IPS-18c (cell line): ENCODE data around the gene SCD5.

Experiments used
- H3K4me3 ChIP-seq: 2 replicates; pipeline ENCODE4 v1.7.0; 2013; ENCODE audit warnings: low read depth, mild to moderate bottlenecking, low read length, moderate library complexity; ENCODE audit not compliant: insufficient read depth
- H3K9me3 ChIP-seq: one replicate; pipeline ENCODE4 v1.6.1; 2013; ENCODE audit warnings: mild to moderate bottlenecking, low read length, moderate library complexity; ENCODE audit not compliant: control insufficient read depth, insufficient read depth

Gene SCD5

DNA sequence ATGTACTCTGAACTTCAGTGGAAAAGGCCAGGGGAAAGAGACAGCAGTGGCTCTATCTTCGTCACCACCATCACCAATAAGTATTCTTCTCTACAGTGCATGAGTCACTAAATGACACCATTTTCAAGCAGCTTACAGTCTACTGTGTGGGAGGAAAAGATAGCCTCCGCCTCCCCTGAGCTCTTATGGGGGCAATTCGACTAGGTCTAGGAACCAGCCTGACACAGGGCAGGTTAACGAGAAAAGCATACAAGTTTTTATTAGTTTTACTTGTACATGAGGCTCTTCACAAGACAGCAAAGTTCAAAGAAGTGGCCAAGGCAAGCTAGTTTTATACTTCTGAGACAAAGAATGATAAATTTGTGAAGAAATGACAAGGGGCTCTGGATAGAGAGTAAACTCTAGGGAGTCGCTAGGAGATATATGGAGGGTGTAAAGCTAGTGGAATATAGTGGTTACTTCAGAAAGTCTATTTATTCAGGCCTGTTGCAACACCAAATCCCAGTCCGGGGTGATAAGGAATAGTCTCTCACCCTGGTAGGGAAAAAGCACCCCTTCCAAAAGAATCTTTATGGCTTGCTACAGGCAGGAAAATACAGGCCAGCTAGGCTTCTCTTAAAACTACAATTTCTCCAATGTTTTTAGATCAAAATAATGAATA, 49.7 kb downstream of the SCD5 start:
- no peaks in the 10 kb centered on the region for H3K9me3 ChIP-seq

DNA sequence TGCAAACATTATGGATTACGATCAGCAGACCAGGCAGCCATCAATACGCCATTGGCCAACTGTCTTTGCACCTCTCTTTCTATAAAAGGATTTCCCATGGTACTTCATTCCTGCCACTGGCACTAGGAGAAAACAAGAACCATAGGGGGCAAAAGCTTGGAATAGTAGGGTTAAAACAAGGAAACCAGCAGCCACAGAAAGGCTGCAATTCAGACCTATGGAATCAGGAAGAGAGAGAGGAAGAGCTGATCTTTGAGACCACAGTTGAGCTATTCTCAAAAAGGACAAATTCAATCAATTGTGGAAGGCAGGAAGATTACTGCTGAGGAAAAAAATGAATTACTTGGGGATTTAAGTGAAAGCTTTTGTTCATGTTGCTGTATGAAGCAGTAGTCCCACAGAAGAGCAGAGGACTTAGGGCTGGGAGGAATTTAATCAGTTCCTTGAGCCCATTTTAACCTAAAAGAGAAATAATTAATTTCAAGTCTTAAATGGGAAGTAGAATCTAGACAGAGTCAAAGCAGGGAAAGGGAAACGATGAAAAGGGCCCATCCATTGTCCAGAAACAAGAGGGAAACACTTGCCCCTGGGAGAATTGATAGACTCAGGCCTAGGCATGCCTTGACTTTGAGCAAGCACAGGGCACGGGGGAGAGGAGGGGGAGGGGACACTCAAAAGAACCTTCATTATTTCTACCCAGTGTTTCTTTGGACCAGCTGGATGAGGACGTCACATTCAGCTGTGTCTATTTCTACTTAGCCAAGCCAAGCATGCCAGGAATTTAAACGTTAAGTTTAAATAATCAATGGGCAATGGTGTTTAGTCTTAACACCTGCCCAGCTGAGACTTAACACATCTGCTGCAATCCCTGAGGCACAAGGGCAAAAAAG, 50.7 kb downstream of the SCD5 start:
- Histone ChIP-seq H3K9me3 (no peaks in the 10 kb centered on the region), H3K4me3 (no peak overlapping the region)

More for the DNA sequence above, 49.7 kb downstream of the SCD5 start:
- no peak overlapping the region for H3K4me3 ChIP-seq

- H3K9me3 ChIP-seq = no peaks in the 10 kb centered on the region
- H3K4me3 ChIP-seq = no peak overlapping the region
Measured at GRCh38 chr4:82746705-82747574, 51.7 kb downstream of the SCD5 start.

DNA sequence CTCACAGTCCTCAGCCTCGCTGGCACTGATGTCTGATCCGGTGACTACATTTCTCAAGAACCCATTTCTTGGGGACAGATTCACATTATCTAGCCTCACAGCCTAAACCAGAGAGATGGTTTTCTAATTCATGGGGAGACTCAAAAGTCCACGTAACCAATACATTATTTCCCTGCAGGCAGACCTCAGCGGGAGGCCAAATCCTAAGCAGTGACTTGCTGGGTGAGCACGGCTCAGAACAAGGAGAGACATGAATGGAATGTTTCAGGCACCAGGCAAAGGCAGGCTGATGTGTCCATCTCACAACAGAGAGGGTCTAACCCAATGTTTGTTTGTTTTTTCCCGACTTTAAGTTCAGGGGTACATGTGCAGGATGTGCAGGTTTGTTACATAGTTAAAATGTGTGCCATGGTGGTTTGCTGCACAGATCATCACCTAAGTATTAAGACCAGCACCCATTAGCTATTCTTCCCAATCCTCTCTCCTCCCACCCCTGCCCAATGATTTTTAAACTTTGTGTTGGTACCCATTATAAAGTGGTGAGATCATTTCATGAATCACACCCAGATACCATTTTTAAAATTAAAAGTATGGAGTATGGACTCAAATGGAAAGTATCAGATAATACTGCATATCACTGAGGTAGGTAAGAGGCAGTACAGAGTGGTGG, 53.3 kb downstream of the SCD5 start:
- Histone ChIP-seq H3K4me3 (no peak overlapping the region), H3K9me3 (no peaks in the 10 kb centered on the region)

DNA sequence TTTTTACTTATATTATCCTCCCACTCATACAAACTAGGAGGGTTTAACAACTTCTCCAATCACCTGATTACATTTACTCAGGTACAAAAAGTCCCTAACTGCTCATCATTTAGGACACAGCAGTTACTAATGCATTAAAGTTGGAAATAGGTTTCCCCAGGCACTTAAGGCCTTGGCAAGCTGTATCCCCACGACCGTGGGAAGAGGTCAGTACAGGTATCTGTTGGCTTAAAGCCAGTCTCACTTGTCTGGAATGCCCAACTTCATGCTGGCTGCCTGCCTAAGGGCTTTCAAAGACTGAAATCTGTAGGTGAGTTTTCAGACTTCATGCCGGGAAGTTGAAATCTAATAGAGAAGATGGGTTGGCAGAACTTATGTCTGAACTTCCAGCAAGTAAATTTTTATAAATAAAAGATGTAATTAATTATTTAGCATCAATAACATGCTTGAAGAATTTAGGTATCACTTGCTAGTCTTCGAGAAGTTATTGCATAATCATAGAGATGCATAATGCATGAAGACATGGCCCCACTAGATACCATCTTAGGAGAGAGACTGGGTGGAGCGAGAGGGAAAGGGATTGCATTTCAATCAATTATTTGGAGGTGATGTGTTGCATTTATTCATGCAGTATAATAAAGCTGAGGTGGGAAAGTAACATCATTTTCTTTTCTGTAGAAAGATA, 54.2 kb downstream of the SCD5 start:
- Histone ChIP-seq H3K9me3 (no peaks in the 10 kb centered on the region), H3K4me3 (no peak overlapping the region)

DNA sequence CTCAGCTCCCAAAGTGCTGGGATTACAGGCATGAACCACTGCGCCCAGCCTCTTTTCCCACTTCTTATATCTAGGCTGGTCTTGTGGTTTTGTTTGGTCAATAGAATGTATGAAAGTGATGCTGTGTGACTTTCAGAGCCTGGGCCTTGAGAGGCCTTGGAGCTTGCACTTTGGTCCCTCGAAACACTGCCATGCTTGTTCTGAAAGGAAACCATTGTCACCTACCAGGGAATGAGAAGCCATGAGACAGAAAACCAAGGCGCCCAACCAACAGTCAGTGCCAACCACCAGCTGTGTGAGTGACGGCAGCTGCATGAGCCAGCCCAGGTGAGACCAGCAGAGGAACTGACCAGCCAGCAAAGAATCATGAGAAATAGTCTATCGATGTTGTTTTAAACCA, 57.4 kb downstream of the SCD5 start:
- Histone ChIP-seq H3K9me3 (no peaks in the 10 kb centered on the region), H3K4me3 (no peak overlapping the region)

DNA sequence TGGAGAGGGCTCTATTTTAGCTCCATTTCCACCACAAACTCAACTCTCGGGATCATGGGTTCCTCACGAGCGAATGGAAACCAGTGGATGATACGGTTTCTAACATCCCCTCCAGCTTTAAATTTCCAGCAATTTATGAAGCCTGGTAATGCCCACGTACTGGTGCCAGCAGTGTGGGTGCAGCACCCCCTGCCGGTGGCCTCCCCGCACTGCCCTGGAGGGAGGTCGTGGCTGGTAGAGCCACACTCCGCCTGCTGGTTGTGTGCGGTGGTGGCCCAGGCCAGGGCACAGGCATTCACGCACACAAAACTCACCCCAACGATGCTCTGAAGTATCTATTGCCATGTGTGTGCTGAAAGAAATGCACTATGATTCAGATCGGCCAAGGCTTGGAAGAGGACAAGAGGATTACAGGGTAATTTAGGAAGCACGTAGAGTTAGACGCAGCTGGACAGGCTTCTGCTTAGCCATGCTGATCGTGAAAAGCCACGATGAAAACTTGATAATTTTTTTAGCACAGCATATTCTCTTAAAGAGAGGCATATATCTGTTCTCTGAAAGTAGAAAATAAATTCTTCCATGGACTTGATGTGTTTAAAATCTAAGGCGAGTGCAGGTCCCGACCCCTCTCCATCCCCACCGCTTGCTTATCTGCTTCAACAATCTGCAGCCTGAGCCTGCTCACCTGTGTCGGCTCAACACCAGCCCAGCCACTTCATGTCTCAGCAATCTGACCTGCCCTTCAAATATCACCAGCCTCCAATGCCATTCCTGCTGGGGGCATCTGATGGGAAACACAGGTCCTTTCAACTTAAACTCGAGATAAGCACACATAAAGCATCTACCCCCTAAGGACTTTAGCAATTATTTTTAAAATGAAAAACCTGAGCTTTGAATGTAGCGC, 59.1 kb downstream of the SCD5 start:
- Histone ChIP-seq H3K9me3 (no peaks in the 10 kb centered on the region), H3K4me3 (no peak overlapping the region)

DNA sequence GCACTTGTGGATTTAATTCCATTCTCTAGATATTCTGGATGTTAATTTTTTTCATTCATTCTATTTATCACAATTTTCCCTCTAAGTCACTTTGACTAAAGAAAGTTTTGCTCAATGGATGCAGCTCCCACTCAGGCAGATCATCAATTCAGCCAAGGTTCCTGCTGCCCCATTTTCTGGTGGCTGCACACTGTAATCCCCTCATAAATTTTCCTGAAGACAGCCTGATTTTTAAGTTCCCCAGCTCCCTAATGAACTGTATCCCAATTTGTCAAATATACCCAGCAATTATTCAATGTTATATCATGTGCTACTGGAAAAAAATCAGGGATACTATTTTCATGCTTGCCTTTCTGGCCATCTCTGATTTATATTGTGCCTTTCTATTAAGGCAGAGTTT, 61.2 kb downstream of the SCD5 start:
- Histone ChIP-seq H3K4me3 (no peak overlapping the region), H3K9me3 (no peaks in the 10 kb centered on the region)

DNA sequence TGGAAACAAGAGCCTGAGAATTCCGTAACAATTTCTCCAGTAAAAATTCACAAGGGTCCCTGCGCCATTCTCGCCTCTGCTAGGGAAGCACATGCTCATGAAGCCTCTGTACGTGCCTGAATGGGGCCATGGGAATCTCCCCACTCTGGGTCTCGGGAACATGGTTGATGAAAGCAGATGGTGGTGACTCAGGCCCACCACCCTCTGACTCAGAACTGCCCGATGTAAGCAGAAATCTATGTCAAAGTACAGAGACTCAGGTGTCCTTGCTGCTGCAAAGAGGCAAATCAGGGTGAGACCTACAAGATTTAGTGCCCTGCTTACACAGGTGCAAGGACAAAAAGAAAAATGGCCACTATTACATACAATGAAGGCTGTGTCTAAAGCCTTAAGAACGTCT, 65.0 kb downstream of the SCD5 start:
- H3K9me3 ChIP-seq = no peaks in the 10 kb centered on the region
- H3K4me3 ChIP-seq = no peak overlapping the region

GRCh38 chr4:82728301-82728700, 70.3 kb downstream of the SCD5 start:
- Histone ChIP-seq H3K9me3 (no peaks in the 10 kb centered on the region), H3K4me3 (no peak overlapping the region)

DNA sequence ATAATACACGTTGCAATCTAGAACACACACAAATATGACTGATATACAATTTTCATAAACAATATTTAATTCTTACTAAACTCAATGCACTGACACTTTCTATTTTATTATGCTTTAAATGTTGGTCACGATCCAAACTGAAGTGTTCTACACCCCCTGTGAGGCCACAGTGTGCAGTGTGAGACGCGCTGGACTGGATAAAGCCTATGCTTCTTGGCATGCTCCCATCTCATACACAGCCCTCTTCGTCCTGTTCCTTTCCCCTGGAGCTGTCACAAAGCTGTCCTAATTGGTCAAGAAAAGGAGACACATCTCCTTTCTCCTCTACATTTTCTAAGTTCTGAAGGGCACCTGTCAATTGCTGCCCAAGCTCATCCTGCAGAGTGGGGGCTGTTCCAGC, 72.0 kb downstream of the SCD5 start:
- no peaks in the 10 kb centered on the region for H3K9me3 ChIP-seq
- H3K4me3 ChIP-seq = no peak overlapping the region

DNA sequence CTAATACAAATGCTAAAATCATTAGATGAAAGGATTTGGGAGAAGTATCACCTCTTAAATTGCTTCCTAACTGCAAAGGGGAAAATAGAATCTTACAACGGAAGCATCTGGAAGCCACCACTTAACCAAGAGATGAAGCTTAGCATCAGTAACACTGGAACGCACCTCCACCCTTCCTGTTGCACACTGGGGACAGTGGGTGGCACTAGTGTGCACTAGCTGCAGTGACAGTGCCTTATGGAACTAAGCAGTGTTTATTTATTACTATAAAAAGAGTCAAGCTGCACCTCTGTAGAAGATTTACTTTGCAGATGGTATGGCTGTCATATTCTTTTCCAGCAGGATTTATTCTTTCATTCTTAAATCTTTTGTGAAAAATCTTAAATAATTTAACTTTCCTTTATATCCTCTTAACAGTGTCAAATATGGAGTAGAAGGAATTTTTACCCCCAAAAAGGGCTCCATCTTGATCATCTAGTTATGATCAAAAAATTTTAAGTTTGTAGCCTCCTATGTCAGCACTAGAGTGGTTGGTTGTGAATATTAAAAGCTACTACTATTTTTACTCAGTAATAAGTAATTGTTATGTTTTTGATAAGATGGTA, 76.7 kb downstream of the SCD5 start:
- no peaks in the 10 kb centered on the region for H3K9me3 ChIP-seq
- no peak overlapping the region for H3K4me3 ChIP-seq

DNA sequence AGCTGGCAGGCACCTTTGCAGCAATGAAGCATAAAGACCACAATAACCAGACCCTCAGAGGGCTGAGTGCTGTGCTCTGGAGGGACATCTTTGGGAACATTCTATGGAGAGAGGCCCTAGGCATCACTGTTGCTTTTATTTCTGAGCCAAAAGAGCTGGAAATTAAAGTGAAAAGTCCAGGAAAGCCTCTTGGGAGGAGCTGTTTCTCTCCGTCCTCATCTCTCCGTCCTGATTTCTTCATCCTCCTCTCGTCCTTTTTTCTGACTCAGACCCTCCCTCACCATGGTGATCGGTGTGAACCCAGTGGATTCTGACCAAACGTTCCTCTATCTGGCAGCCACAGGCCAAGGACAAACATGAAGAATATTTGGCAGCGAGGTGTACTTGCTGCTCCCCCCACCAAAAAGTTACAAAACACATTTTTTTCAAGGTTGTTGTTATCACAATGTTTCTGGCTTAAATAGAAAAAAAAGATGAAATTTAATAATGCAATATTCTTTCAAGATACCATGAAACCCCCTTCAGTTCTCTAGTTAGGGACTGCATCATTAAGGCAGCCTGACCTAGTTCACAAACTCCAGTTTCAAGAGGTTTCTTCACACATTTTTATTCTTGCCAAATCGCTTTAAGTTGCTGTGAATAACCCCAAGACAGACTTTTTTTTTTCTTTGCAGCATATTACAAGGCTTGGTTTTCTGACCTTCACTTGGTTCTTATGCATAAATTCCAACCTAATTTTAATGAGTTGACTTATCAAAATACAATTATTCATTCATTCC, 80.2 kb downstream of the SCD5 start:
- H3K9me3 ChIP-seq = no peaks in the 10 kb centered on the region

GRCh38 chr4:82715731-82716617, 82.6 kb downstream of the SCD5 start:
- Histone ChIP-seq H3K4me3 (no peak overlapping the region), H3K9me3 (no peaks in the 10 kb centered on the region)

More for the DNA sequence above, 80.2 kb downstream of the SCD5 start:
- H3K4me3 ChIP-seq = no peak overlapping the region
